ENCODE results near the gene SESN1.

SESN1 gene

DNA sequence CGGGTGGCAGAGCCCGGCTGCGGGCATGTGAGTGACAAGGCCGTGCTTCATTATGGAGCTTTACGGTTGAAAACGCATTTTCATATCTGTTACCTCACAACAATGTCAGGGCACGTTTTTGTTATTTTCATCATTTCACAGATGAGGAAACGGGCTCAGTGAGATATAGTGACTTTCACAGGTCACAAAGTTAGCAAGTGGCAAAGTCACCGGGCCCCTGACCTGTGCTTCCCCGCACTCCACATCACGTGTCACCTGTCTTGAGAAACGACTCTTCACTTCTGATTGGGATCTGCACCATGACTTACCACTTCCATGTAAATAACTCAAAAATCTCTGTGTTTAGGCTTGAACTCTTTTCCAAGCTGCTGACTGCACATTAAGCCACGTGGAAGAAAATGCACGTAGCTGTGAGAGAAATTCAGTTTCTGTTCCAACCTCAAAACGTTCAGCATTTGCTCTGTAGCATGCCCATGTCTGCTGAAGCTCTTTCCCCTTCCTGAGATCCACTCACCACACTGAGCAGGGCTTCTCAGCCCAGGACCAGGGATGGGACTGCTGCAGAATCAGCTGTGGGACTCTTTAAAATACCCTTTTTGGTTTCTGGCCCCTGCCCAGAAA lies 139.2 kb downstream of the SESN1 start:
- DNase-seq: no peak

DNA sequence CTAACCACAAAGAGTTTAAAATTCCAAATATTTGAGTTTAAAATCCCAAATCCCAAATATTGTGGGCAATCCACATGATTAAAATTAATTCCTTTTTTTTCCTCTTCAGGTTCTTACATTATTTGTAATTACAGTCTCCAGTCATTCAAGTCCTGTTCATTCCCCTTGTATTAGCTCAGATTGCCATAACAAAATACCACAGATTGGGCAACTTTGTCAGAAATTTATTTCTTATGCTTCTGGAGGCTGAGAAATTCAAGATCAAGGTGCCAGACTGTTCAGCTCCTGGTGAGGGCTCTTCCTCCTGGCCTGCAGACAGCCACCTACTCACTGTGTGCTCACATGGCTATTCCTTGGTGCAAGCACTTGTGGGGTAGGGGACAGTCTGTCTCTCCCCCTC lies 141.0 kb downstream of the SESN1 start:
- no peak for DNase-seq

GRCh38 chr6:108952776-108953486 lies 141.7 kb downstream of the SESN1 start:
- no peak for DNase-seq

DNA sequence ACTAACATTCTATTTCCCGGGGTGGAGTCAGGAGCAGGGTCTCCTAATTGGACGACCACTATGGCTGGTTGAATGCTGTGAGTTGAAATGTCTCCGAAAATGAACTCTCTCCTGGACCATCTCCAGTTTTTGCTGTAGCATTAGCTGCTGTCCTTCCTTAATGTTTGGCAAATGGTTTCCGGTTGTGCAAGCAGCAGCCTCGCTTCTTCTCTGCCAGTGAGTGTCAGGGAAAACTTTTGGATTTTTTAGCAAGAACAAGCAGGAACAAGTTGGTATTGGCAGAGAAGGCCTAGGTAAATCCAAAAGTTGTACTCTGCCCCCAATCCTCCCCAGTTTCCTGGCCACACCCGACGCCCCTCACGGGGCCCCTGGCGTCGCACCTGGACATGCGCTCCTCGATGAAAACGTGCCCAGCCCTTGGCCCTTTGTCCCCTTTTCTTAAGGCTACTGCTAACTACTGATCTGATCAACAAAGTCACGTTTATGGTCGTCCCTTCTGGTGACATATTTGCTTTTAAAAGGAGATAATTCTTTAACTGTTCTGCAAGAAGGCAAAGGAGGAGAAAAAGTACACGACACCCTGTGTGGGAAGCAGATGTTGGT lies 143.2 kb downstream of the SESN1 start:
- no peak for DNase-seq

GRCh38 chr6:108948181-108948661 lies 146.4 kb downstream of the SESN1 start:
- no peak for DNase-seq

- DNase-seq: no peak
Observed at GRCh38 chr6:108947114-108947854, 147.4 kb downstream of the SESN1 start.

DNA sequence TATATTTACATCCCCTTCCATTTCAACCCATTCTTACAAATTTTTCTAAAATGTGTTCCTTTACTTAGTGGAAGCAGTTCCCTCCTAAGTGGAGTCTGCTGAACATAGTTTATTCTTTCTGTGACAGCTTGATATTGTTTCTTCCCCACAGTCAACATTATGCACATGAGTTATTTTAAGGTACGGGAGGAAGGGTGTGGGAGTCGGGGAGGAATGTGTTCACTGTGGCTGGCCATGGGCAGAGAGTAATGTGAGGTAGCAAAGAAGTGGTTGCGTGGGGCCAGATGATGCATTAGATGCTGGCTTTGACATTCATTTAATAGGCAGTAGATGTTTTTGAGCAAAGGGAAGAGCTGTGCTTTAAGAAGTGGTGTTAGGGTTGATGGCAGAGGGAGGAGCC lies 148.0 kb downstream of the SESN1 start:
- peak; percentile 9 for DNase-seq

DNA sequence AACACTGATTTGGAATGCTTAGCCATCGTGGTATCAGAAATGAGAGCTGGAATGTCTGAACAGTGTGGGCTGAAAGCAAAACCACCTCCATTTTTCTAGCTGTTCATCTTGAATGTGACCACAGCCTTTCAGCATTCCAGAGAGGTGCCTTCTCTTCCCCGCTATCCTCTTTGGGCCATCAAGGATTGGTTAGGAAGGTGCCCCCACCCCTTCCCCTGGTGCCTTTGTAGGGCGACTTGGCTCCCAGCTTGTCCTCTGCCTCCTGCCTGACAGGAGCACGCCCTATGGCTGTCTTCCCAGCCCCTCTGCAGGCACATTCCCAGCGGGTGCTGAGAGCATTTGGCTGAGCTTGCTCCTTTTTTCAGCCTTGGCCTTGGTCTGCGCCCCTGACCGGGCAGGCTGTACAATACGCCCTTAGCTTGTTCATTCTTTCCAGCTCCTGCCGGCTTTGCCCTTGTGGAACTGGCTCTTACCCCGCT lies 148.9 kb downstream of the SESN1 start:
- no peak for DNase-seq

- no peak for DNase-seq
Observed at GRCh38 chr6:108944707-108945680, 149.7 kb downstream of the SESN1 start.

DNA sequence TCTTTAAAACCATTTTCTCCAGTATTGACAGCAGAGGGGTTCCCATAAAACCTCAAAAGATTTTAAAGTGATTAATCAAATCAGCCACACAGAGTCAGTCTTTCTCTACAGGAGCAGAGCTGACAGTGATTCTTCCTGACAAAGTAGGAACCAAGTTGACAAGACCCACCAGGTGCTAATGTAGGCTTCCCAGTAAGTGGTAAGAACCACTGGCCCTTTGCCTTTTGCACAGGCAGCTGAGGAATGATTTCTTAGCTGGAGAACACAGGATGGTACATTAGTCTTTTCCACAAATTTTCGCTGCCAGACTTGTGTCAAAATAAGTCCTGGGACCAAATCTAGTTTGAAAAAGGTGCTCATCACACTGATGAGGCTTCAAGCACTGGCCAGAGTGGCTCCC lies 150.6 kb downstream of the SESN1 start:
- DNase-seq: no peak

DNA sequence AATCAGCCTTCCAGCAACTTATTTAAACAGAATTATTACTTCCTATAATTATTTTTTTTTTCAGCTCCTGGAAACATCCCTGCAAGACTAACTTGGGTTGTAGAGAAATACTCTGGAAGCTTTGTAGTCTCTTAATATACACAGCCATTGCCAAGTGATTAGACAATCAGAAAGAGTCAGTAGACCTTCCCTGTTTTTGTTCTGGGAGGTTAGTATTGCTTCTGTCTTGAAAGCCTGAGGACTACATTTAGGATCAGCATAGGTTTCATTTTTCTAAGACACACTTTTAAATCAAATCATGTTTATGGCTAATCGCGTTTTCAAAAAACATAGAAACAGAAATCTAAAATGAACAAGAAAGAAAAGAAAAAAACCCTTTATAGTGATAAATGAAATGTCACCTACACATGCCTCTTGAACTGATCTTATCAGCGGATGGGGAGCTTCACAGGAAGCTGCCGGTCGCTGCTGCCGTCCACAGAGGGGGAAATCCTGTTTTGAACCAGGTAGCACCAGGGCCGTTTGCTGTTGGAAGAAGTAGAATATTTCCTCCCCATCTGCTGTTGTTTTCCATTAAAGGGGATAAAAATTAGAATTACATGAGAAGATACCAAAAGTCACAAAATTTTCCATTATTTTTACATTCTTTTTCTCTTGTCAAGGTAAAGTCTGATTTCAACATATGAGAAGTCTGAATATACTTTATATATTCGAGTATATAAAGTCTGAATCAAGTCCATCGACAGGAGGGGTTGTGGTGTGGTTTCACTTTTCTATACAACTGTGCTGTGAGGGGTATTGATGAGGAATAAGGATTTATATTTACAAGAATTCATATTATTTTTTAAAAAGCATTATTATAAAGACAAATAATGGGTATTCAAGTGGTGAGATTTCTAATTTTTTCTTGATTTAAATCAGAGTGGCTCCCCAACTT lies 151.8 kb downstream of the SESN1 start:
- DNase-seq: no peak

DNA sequence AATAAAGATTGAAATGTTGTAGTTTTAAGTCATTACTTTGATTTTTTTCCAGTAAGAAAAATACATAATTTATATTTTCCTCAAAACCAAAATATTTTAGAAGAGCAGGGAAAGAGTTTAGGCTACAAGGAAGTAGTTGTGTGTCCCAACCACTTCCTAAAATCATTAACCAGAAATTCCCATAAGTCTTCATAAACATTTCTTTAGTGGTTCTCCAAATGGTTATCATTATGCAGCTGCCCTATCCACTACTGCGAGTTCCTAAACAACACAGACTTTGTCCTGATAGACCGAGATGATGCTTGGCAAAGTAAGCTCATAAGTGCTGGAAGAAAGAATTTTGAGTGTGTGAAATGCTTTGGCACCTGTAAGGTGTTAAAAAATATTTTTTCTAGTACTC lies 152.8 kb downstream of the SESN1 start:
- no peak for DNase-seq

DNA sequence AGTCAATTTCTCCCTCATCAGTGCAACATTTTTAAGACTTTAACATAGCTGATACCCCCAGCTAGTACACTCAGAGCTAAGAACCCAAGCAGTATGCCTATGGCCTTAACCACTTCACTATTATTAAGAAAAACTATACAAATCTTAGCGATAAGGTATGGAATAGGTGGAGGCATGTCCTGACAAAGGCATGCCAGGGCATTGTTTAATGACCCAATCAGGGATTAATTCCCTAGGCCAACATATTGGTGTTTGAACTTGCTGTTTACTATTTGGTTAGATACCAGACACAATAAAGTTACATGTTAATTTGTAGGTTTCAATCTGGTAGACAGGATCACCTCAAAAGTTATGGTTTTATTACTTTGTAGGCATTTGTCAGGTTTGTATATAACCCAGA lies 153.4 kb downstream of the SESN1 start:
- DNase-seq: no peak

- DNase-seq: no peak
Observed at GRCh38 chr6:108940741-108941140, 153.9 kb downstream of the SESN1 start.

GRCh38 chr6:108937170-108937569 lies 157.5 kb downstream of the SESN1 start:
- DNase-seq: no peak
